Transverse colon (tissue), 4 donors: Measurements from ENCODE around the gene GATA3. TPM values are rescaled to one million over a fixed set of nuclear protein-coding genes. Genes with fewer than 3 reads are reported as not detected.

ENCODE experiments used
- DNase-seq: peaks from one replicate; pipeline ENCODE4 v3.0.0-alpha.2; 2019
- H3K27ac ChIP-seq, 4 donors: fragments of 200-600 bp; sonication (generic); 2 replicates each; pipeline ENCODE4 v1.5.1; 2016 to 2018; ENCODE audit warnings: inconsistent platforms in 4 of 4
- H3K27me3 ChIP-seq: fragments of 200-600 bp; sonication (generic); 2 replicates; pipeline ENCODE4 v1.5.1; 2017; ENCODE audit warnings: inconsistent platforms
- H3K36me3 ChIP-seq, 4 donors: fragments of 200-600 bp; sonication (generic); 2 replicates each; pipeline ENCODE4 v1.5.1; 2017 to 2019; ENCODE audit warnings: inconsistent platforms in 4 of 4
- H3K4me1 ChIP-seq, 4 donors: fragments of 200-600 bp; sonication (generic); 2 replicates each; pipeline ENCODE4 v1.5.1; 2017 to 2020; ENCODE audit warnings: inconsistent platforms in 4 of 4
- H3K4me3 ChIP-seq, 4 donors: fragments of 200-600 bp; sonication (generic); 1 replicate in 1 of 4; 2 replicates in 3 of 4; pipeline versions ENCODE4 v1.5.1 to v1.6.1; 2017 to 2019; ENCODE audit warnings: inconsistent platforms in 4 of 4
- H3K9me3 ChIP-seq, 2 donors: fragments of 200-600 bp; sonication (generic); 2 replicates each; pipeline ENCODE4 v1.5.1; 2017 to 2019; ENCODE audit warnings: inconsistent platforms in 2 of 2
- EP300 ChIP-seq: sonication (generic); formaldehyde crosslinking; IDR thresholded peaks from one replicate; pipeline ENCODE4 v1.6.1; 2017; ENCODE audit warnings: antibody characterized with exemption, low read depth
- POLR2A ChIP-seq: fragments of 450-650 bp; IDR thresholded peaks from one replicate; pipeline ENCODE4 v1.6.1; 2016; ENCODE audit warnings: antibody characterized with exemption, mild to moderate bottlenecking, moderate library complexity
- POLR2AphosphoS5 ChIP-seq, 3 donors: sonication (generic); formaldehyde crosslinking; IDR thresholded peaks; one replicate each; pipeline ENCODE4 v1.6.1; 2016; ENCODE audit warnings: antibody characterized with exemption in 3 of 3
- WGBS, 2 donors: methylation state at CpG; one replicate each; pipeline ENCODE4 v1.1.5; 2018; ENCODE audit warnings: low coverage in 1 of 2; 5-methylcytosine and 5-hydroxymethylcytosine counted together
- in situ Hi-C, 4 donors: fragments of 200-750 bp; cut with MboI; loops; one replicate each; pipeline versions ENCODE4 v1.15.0 to v1.15.1; 2017; ENCODE audit warnings: low sequenced_read_pairs in 3 of 4, low pct_ligation_motif_present in 1 of 4, low pct_unique_long_range_greater_than_20kb in 1 of 4
- intact Hi-C: fragments of 100-400 bp; cut with DNase I; formaldehyde crosslinking; loops from one replicate; pipeline ENCODE4 v1.15.1; 2023; ENCODE audit warnings: low total_unique reads
- total RNA-seq, 4 donors: library from RNA; depleted of rRNA; stranded (reverse); fragments of >200 nt; gene quantifications; one replicate each; pipeline ENCODE4 v1.1.0, GENCODE V29; 2016
- TF ChIP-seq, protein P1 (sequence below), 5 experiments: fragments of 200-600 bp in 3 of 5; fragments of 450-650 bp in 2 of 5; sonication (generic) in 3 of 5; IDR thresholded peaks; 1 replicate in 2 of 5; 2 replicates in 3 of 5; pipeline ENCODE4 v1.5.1; 2016 to 2017; ENCODE audit warnings: antibody characterized with exemption in 5 of 5, inconsistent platforms in 3 of 5, mild to moderate bottlenecking in 2 of 5, moderate library complexity in 1 of 5

Gene GATA3
- total RNA-seq, 4 donors from 2014 or later: 0.48 TPM; not detected in 3

- peaks cover 95% of the 10 kb centered on the region for H3K27me3 ChIP-seq
- TF ChIP-seq, protein P1, sequence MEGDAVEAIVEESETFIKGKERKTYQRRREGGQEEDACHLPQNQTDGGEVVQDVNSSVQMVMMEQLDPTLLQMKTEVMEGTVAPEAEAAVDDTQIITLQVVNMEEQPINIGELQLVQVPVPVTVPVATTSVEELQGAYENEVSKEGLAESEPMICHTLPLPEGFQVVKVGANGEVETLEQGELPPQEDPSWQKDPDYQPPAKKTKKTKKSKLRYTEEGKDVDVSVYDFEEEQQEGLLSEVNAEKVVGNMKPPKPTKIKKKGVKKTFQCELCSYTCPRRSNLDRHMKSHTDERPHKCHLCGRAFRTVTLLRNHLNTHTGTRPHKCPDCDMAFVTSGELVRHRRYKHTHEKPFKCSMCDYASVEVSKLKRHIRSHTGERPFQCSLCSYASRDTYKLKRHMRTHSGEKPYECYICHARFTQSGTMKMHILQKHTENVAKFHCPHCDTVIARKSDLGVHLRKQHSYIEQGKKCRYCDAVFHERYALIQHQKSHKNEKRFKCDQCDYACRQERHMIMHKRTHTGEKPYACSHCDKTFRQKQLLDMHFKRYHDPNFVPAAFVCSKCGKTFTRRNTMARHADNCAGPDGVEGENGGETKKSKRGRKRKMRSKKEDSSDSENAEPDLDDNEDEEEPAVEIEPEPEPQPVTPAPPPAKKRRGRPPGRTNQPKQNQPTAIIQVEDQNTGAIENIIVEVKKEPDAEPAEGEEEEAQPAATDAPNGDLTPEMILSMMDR (IDR thresholded peaks at IDR 0.05): no peak
- no peak for TF ChIP-seq POLR2A
- TF ChIP-seq POLR2AphosphoS5 (IDR thresholded peaks at IDR 0.05): no peak
- no peak for TF ChIP-seq EP300
- peak overlapping the region in 1 of 4 donors; percentile 23 for H3K4me3 ChIP-seq
- H3K4me1 ChIP-seq: peaks cover 5 to 22% (median 15%) of the 10 kb centered on the region in 4 donors
- intact Hi-C loops (no loop called here), in situ Hi-C loops (loop anchor here in 1 of 4 donors (25.0 kb wide), 1 partner anchor 428 kb away; no protein-coding TSS in a partner anchor)
- H3K9me3 ChIP-seq: no peaks in the 10 kb centered on the region
- no peak overlapping the region for H3K27ac ChIP-seq
- DNase-seq: no peak
- no peaks in the 10 kb centered on the region for H3K36me3 ChIP-seq
- WGBS, 2 donors: 27% methylated on average over 39 of the region's 45 CpGs; no CpG with 5 or more reads in 1 of the 2 donors
Observed at GRCh38 chr10:8033812-8034465, 20.5 kb upstream of the GATA3 start.

- in situ Hi-C loops: loop anchor here in 1 of 4 donors (25.0 kb wide), 1 partner anchor 428 kb away; no protein-coding TSS in a partner anchor
Observed at GRCh38 chr10:8034466-8035005, 20.0 kb upstream of the GATA3 start.

GRCh38 chr10:8035006-8035640, 19.4 kb upstream of the GATA3 start:
- whole genome bisulfite sequencing, 2 donors: 0 to 15% methylated on average over 3 to 32 of the region's 32 CpGs
- Histone ChIP-seq H3K27me3 (peaks cover 99% of the 10 kb centered on the region), H3K4me1 (peaks cover 5 to 22% (median 15%) of the 10 kb centered on the region in 4 donors), H3K27ac (no peak overlapping the region), H3K4me3 (peak overlapping the region in 1 of 4 donors; percentile 23), H3K9me3 (no peaks in the 10 kb centered on the region), H3K36me3 (no peaks in the 10 kb centered on the region)
- intact Hi-C loops: no loop called here
- in situ Hi-C loops: loop anchor here in 1 of 4 donors (25.0 kb wide), 1 partner anchor 427 kb away; no protein-coding TSS in a partner anchor
- TF ChIP-seq, protein P1 (IDR thresholded peaks at IDR 0.05): no peak
- no peak for TF ChIP-seq POLR2A
- TF ChIP-seq EP300: no peak
- DNase-seq: no peak

More at GRCh38 chr10:8034466-8035005, 20.0 kb upstream of the GATA3 start:
- no peak for TF ChIP-seq POLR2A
- Histone ChIP-seq H3K4me1 (peaks cover 5 to 22% (median 15%) of the 10 kb centered on the region in 4 donors), H3K27ac (no peak overlapping the region), H3K9me3 (no peaks in the 10 kb centered on the region), H3K27me3 (peaks cover 96% of the 10 kb centered on the region), H3K36me3 (no peaks in the 10 kb centered on the region), H3K4me3 (peak overlapping the region in 1 of 4 donors; percentile 23)
- no peak for DNase-seq
- 7% methylated on average over 3 to 28 of the region's 37 CpGs for WGBS, 2 donors
- intact Hi-C loops: no loop called here

DNA sequence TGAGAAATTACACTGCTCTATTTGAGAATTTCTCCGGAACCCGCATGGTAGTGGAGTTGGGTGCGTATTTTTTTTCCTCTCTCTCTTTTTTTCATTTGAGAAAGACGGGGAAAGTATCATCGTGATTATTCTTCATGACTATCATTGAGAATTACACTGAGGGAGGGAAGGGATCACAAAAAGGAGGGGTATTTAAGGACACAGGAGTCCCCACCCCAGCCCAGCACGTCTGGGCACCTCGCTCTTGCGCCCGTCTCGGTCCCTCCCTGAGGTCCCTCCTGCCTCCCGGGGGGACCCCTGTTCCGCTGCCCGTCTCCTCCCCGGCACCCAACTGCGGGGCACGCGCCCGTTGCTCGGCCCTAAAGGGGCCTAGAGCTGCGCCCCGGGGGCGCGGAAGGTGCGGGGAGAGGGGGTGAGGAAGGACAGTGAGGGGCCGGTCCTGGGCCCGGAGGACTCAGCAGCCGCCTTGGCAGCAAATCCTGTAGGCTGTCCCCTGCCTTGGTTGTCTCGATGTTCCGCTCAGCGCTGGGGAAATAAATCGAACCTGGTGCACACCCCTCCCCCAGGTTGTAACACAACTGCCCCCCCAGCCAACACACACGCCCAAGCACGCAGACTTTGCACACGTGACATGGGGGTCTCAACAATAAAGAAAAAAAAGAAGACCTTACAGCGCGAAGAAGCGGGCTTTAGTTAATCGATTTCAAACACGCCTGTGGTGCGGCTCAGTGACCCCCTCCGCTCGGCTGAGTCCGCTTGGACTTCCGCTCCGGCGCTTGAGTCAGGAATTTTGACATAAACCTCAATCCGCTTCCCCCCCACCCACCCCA, 18.6 kb upstream of the GATA3 start:
- in situ Hi-C loops (loop anchor here in 1 of 4 donors (25.0 kb wide), 1 partner anchor 426 kb away; no protein-coding TSS in a partner anchor), intact Hi-C loops (no loop called here)
- Histone ChIP-seq H3K4me1 (peaks cover 5 to 22% (median 15%) of the 10 kb centered on the region in 4 donors), H3K27ac (no peak overlapping the region), H3K27me3 (peaks cover 100% of the 10 kb centered on the region), H3K4me3 (no peak overlapping the region), H3K36me3 (no peaks in the 10 kb centered on the region), H3K9me3 (no peaks in the 10 kb centered on the region)
- TF ChIP-seq, protein P1 (IDR thresholded peaks at IDR 0.05): no peak
- TF ChIP-seq EP300: no peak
- TF ChIP-seq POLR2AphosphoS5 (IDR thresholded peaks at IDR 0.05): no peak
- TF ChIP-seq POLR2A: no peak
- no peak for DNase-seq
- 19 to 23% methylated on average over 8 to 47 of the region's 47 CpGs for WGBS, 2 donors
